GM19468 (cell line): ENCODE data around the gene SCRN2.

Experiments
- ATAC-seq: cut with Tn5 transposase; IDR thresholded peaks from one replicate; pipeline ENCODE4 v1.9.1; 2021; ENCODE audit warnings: mild to moderate bottlenecking, moderate library complexity, moderate number of reproducible peaks; ENCODE audit not compliant: unreplicated experiment; ENCODE audit errors: extremely low read depth

Gene SCRN2

GRCh38 chr17:47847341-47848197 lies 6.5 kb upstream of the SCRN2 start:
- ATAC-seq: no peak

- no peak for ATAC-seq
Observed at GRCh38 chr17:47846716-47847340, 5.8 kb upstream of the SCRN2 start.

GRCh38 chr17:47845716-47846075 lies 4.6 kb upstream of the SCRN2 start:
- no peak for ATAC-seq

- ATAC-seq: no peak
Observed at GRCh38 chr17:47844814-47845715, 4.0 kb upstream of the SCRN2 start.

- ATAC-seq: no peak
Observed at GRCh38 chr17:47844227-47844626, 3.2 kb upstream of the SCRN2 start.

- ATAC-seq: no peak
Observed at GRCh38 chr17:47843391-47843730, 2.3 kb upstream of the SCRN2 start.

- ATAC-seq: no peak
Observed at GRCh38 chr17:47841488-47842291, 617 bp upstream of the SCRN2 start.

GRCh38 chr17:47840001-47840741 lies 902 bp downstream of the SCRN2 start:
- no peak for ATAC-seq

GRCh38 chr17:47839071-47839470 lies 2.0 kb downstream of the SCRN2 start:
- no peak for ATAC-seq

- no peak for ATAC-seq
Observed at GRCh38 chr17:47838636-47839035, 2.4 kb downstream of the SCRN2 start.

- no peak for ATAC-seq
Observed at GRCh38 chr17:47837401-47838039, 3.6 kb downstream of the SCRN2 start.

GRCh38 chr17:47836601-47837000 lies 4.5 kb downstream of the SCRN2 start:
- ATAC-seq: no peak

GRCh38 chr17:47834756-47835155 lies 6.3 kb downstream of the SCRN2 start:
- no peak for ATAC-seq

- ATAC-seq: no peak
Observed at GRCh38 chr17:47831934-47832327, 9.1 kb downstream of the SCRN2 start.

GRCh38 chr17:47831003-47831933 lies 9.8 kb downstream of the SCRN2 start, which contains the start of the genes LRRC46 and MRPL10:
Gene LRRC46, plus strand, starts transcription at chr17:47831670. Its CDS starts 320 bp downstream, at chr17:47831990.
Gene MRPL10, minus strand, starts transcription at chr17:47831541. Its CDS starts 30 bp downstream, at chr17:47831511.
- peak; percentile 77 for ATAC-seq

- no peak for ATAC-seq
Observed at GRCh38 chr17:47830396-47831002, 10.6 kb downstream of the SCRN2 start.

GRCh38 chr17:47829870-47830269 lies 11.2 kb downstream of the SCRN2 start:
- no peak for ATAC-seq
